T-helper 17 cell (primary cell): ENCODE measurements around the gene EWSR1. TPM values are rescaled to one million over a fixed set of nuclear protein-coding genes. Genes with fewer than 3 reads are reported as not detected.
A peak's percentile ranks its signal among the peaks of the same experiment; 100 is the strongest.

Experiments used
- ATAC-seq: fragments of 150-1000 bp; cut with Tn5 transposase; 2 replicates; pipeline ENCODE4 v1.10.0; 2021; ENCODE audit warnings: mild to moderate bottlenecking, moderate library complexity
- DNase-seq, 3 donors: peaks; one replicate each; pipeline versions ENCODE4 v3.0.0 to v3.0.0-alpha.2; 2020 to 2021
- H3K9me3 ChIP-seq: one replicate; pipeline ENCODE4 v1.7.0; 2013; ENCODE audit warnings: low read length, mild to moderate bottlenecking; ENCODE audit not compliant: control insufficient read depth, poor library complexity, severe bottlenecking
- H3K27ac Mint-ChIP-seq: one replicate; pipeline ENCODE4 v1.8.0; 2022; ENCODE audit warnings: mild to moderate bottlenecking, moderate library complexity, mixed read lengths
- H3K27me3 Mint-ChIP-seq: one replicate; pipeline ENCODE4 v1.8.0; 2022; ENCODE audit warnings: mixed read lengths
- H3K36me3 Mint-ChIP-seq: one replicate; pipeline ENCODE4 v1.8.0; 2022; ENCODE audit warnings: low read depth, mixed read lengths
- H3K4me1 Mint-ChIP-seq: one replicate; pipeline ENCODE4 v1.8.0; 2022; ENCODE audit warnings: mild to moderate bottlenecking, mixed read lengths
- H3K4me3 Mint-ChIP-seq: one replicate; pipeline ENCODE4 v1.8.0; 2022; ENCODE audit warnings: mild to moderate bottlenecking, moderate library complexity, mixed read lengths
- total RNA-seq, 4 donors: library from RNA in 2 of 4; stranded (reverse) in 2 of 4; gene quantifications; one replicate each; pipeline ENCODE4 v1.2.3 and lab custom pipeline; 2022 to 2026

EWSR1 gene
- total RNA-seq, 2 donors from 2014 or later: 323 to 335 TPM

GRCh38 chr22:29298641-29299040, 30.6 kb downstream of the EWSR1 start:
- Mint-ChIP-seq H3K4me3 (no peak overlapping the region), H3K36me3 (peaks cover 18% of the 10 kb centered on the region), H3K27me3 (no peaks in the 10 kb centered on the region), H3K27ac (no peak overlapping the region), H3K4me1 (peaks cover 17% of the 10 kb centered on the region)
- H3K9me3 ChIP-seq: no peaks in the 10 kb centered on the region
- DNase-seq: no peak
- no peak for ATAC-seq

DNA sequence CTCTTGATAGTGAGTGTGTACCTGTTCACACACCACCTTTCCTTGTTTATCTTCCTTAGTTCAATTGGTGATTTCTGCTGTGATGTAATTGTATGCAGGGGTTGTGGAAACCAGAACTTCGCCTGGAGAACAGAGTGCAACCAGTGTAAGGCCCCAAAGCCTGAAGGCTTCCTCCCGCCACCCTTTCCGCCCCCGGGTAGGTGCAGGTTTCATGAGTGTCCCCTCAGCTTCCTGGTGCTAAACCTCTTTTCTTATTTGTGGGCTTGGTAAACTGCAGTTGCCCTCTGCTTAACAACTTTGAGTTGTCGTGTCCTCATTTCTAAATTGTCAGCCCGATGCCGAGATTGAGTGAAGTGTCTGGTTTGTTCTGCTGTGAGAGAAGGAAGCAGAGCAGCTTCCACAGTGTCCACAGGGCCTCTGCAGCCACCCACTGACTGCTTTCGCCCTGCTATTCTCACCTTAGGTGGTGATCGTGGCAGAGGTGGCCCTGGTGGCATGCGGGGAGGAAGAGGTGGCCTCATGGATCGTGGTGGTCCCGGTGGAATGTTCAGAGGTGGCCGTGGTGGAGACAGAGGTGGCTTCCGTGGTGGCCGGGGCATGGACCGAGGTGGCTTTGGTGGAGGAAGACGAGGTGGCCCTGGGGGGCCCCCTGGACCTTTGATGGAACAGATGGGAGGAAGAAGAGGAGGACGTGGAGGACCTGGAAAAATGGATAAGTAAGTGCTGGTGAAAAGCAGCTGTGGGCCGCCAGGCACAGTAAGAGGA, 31.2 kb downstream of the EWSR1 start:
- H3K27me3 Mint-ChIP-seq: no peaks in the 10 kb centered on the region
- peak overlapping the region; percentile 78 for H3K27ac Mint-ChIP-seq
- H3K4me3 Mint-ChIP-seq: peak overlapping the region; percentile 49
- H3K4me1 Mint-ChIP-seq: peaks cover 17% of the 10 kb centered on the region
- H3K36me3 Mint-ChIP-seq: peaks cover 18% of the 10 kb centered on the region
- H3K9me3 ChIP-seq: no peaks in the 10 kb centered on the region
- no peak for ATAC-seq
- DNase-seq: no peak

DNA sequence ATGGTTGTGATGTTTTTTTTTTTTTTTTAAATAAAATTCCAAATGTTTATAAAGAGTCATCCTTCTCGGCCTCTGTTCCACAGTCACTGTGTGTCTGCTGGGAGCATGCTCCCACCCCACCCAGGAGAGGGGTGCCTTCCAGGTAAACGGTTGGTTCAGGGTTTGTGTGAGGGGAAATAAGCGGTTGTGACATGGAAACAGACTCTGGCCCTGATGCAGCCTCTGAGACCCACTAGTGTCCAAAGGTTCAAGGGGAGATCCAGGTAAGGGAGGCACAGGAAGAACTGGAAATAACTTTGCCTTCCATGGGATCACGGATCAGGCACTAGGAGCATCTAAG, 32.4 kb downstream of the EWSR1 start:
- peaks cover 17% of the 10 kb centered on the region for H3K4me1 Mint-ChIP-seq
- ATAC-seq (no peak), DNase-seq (no peak)
- no peaks in the 10 kb centered on the region for H3K27me3 Mint-ChIP-seq
- no peak overlapping the region for H3K4me3 Mint-ChIP-seq
- peak overlapping the region; percentile 90 for H3K27ac Mint-ChIP-seq
- H3K36me3 Mint-ChIP-seq: peaks cover 18% of the 10 kb centered on the region
- no peaks in the 10 kb centered on the region for H3K9me3 ChIP-seq

- peak overlapping the region; percentile 90 for H3K27ac Mint-ChIP-seq
- peak overlapping the region; percentile 67 for H3K4me3 Mint-ChIP-seq
- no peaks in the 10 kb centered on the region for H3K27me3 Mint-ChIP-seq
- no peaks in the 10 kb centered on the region for H3K9me3 ChIP-seq
- ATAC-seq (peak; percentile 29), DNase-seq (no peak)
- H3K36me3 Mint-ChIP-seq: peaks cover 18% of the 10 kb centered on the region
- peaks cover 16% of the 10 kb centered on the region for H3K4me1 Mint-ChIP-seq
Measured at GRCh38 chr22:29300807-29301601, 32.9 kb downstream of the EWSR1 start.

DNA sequence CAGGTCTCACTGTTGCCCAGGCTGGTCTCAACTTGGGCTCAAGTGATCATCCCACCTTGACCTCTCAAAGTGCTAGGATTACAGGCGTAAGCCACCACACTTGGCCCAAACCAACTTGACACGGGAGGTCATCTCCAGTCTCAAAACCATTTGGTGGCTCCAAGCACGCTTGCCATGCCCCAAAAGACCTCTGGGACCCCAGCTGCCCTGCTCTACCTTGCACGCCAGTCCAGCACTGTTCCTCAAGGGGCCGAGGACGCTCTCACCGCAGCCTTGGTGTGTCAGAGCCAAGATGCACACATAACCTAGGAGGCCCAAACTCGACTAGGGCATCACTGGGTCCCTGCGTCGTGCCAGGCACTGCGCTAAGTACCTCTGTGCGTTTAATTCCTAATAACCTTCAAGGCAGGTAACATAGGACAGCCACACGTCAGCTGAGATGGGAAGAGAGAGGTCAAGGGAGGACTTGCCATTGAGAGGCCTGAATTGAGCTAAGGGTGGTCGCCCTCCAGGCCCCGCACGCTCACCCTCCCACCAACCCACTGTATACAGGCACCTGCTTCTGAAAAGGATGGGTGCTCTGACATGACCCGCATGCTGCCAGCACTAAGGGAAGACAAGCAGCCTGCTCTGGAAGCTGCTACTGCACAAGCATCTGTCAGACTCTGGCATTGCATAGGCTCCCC, 33.8 kb downstream of the EWSR1 start:
- ATAC-seq: no peak
- peaks cover 20% of the 10 kb centered on the region for H3K4me1 Mint-ChIP-seq
- peak overlapping the region; percentile 90 for H3K27ac Mint-ChIP-seq
- H3K27me3 Mint-ChIP-seq: no peaks in the 10 kb centered on the region
- peaks cover 17% of the 10 kb centered on the region for H3K36me3 Mint-ChIP-seq
- no peaks in the 10 kb centered on the region for H3K9me3 ChIP-seq
- DNase-seq: no peak
- H3K4me3 Mint-ChIP-seq: no peak overlapping the region

DNA sequence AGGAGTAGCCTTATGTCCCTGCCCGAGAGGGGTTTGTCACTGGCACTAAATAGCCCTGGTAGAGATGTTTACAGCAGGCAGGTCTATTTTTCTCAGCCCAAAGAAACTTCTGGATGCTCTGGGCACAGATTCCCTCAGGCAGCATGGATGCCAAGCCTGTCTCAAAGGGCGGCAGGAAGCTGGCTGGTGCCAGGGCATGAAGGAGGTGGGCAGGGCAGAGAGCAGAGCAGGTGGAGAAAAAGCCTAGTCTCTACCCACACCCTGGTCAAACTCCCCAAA, 34.3 kb downstream of the EWSR1 start:
- no peak overlapping the region for H3K4me3 Mint-ChIP-seq
- H3K27ac Mint-ChIP-seq: no peak overlapping the region
- H3K4me1 Mint-ChIP-seq: peaks cover 20% of the 10 kb centered on the region
- no peaks in the 10 kb centered on the region for H3K9me3 ChIP-seq
- DNase-seq (no peak), ATAC-seq (no peak)
- H3K27me3 Mint-ChIP-seq: no peaks in the 10 kb centered on the region
- peaks cover 14% of the 10 kb centered on the region for H3K36me3 Mint-ChIP-seq

GRCh38 chr22:29302681-29303465, 34.8 kb downstream of the EWSR1 start:
- ATAC-seq (no peak), DNase-seq (no peak)
- H3K27ac Mint-ChIP-seq: no peak overlapping the region

DNA sequence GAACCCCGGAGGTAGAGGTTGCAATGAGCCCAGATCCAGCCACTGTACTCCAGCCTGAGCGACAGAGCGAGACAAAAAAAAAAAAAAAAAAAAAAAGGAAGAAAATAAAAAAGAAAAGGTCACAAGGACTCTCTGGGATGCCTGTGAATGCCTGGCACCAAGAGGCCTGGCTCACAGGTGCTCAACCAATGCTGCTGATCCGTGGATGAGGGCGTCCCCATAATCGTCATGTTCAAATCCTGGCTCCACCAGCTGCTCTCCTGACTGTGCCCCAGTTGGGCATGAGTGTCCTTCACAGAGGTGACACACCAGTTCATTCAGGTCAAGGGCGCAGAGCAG, 37.7 kb downstream of the EWSR1 start:
- H3K36me3 Mint-ChIP-seq: peaks cover 3% of the 10 kb centered on the region
- DNase-seq (no peak), ATAC-seq (no peak)

More at GRCh38 chr22:29302681-29303465, 34.8 kb downstream of the EWSR1 start:
- no peak overlapping the region for H3K4me3 Mint-ChIP-seq
- no peaks in the 10 kb centered on the region for H3K27me3 Mint-ChIP-seq
- no peaks in the 10 kb centered on the region for H3K9me3 ChIP-seq
- H3K4me1 Mint-ChIP-seq: peaks cover 18% of the 10 kb centered on the region
- peaks cover 10% of the 10 kb centered on the region for H3K36me3 Mint-ChIP-seq

DNA sequence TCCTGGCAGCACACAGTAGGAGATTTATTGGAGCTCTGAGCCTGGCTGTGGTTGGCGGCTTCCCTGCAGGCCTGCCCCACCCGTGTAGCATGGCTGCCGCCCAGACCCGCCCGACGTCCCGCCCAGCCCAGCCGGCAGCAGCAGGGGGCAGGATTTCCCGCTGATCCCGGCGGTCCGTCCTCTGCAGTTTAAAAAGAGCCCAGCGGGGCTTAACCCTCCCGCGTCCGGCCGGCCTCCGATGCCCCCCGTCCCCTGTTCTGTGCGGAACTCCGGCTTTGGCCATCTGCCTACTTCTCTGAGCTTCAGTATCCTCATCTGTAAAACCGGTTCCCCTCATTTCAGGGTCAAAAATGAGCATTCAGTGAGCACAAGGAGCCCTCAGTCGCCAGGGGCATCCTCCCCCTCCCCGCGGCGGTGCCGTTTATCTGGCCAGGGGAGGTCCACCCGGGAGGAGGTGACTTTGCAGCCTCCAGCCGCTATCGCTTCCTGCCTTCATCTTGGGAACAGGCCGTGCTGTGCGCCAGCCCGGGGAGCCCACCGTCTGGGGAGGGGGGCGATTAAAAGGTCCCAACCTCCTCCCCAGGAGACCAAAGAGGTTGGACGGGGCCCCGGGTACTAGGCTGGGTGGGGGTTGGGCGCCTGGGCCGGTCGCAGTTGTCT, 38.2 kb downstream of the EWSR1 start, which contains the start of gene GAS2L1:
TSS of gene GAS2L1 (plus strand) at position 476 of the 660 bp plus-strand sequence. CDS start 1,456 bp downstream, outside the sequence.
- Mint-ChIP-seq H3K36me3 (no peaks in the 10 kb centered on the region), H3K27me3 (no peaks in the 10 kb centered on the region), H3K4me1 (peaks cover 21% of the 10 kb centered on the region), H3K27ac (peak within 1 kb of the TSS; percentile 80), H3K4me3 (peak within 1 kb of the TSS; percentile 88)
- no peaks in the 10 kb centered on the region for H3K9me3 ChIP-seq
- peak; percentile 55 for ATAC-seq
- DNase-seq: peak in 1 of 3 donors; percentile 20

More for the DNA sequence above, 37.7 kb downstream of the EWSR1 start:
- H3K27me3 Mint-ChIP-seq: no peaks in the 10 kb centered on the region
- H3K27ac Mint-ChIP-seq: no peak overlapping the region
- H3K9me3 ChIP-seq: no peaks in the 10 kb centered on the region
- peaks cover 24% of the 10 kb centered on the region for H3K4me1 Mint-ChIP-seq
- H3K4me3 Mint-ChIP-seq: peak overlapping the region; percentile 87

DNA sequence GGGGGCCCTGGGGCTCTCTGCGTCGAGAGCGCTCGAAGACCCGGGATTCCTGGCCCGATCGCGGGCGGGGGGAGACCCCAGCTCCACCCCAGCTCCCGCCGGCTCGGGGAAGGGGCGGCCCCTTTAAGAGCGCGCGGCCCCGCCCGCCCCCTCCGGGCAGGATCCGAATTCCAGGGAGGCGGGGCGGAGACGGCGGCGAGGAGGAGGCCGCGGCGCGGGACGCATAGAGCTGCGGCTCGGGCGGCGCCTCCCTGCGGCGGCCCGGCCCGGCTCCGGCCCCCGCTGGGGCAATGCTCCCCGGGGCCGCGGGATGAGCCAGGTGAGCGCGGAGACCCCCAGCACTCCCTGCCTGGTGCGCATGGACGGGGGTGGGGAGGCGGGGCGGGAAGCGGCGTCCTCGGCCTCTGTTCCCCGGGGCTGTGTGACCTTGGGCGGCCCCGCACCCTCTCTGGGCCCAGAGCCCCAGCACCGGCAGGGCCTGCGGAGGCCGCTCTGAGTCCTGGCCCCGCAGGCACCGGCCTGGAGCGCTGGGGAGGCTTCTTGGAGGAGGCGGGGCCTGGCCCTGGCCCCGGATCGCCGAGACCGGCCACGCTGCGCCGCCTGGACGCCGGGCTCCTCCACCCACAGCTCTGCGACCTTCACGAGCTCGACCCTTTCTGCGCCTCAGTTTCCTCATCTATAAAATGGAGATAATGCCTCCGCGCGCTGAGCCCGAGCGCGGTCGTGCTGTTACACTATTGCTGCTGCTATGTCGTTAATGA, 38.9 kb downstream of the EWSR1 start:
- no peaks in the 10 kb centered on the region for H3K36me3 Mint-ChIP-seq
- H3K27me3 Mint-ChIP-seq: peaks cover 1% of the 10 kb centered on the region
- ATAC-seq: peak; percentile 29
- peak overlapping the region; percentile 88 for H3K4me3 Mint-ChIP-seq
- peaks cover 19% of the 10 kb centered on the region for H3K4me1 Mint-ChIP-seq
- no peaks in the 10 kb centered on the region for H3K9me3 ChIP-seq
- H3K27ac Mint-ChIP-seq: peak overlapping the region; percentile 80
- peak in 2 of 3 donors; percentile 32 to 39 for DNase-seq

- peak overlapping the region; percentile 80 for H3K27ac Mint-ChIP-seq
- H3K4me3 Mint-ChIP-seq: peak overlapping the region; percentile 88
- no peak for DNase-seq
Measured at GRCh38 chr22:29307596-29308147, 39.6 kb downstream of the EWSR1 start.

More at GRCh38 chr22:29307596-29308147, 39.6 kb downstream of the EWSR1 start:
- no peaks in the 10 kb centered on the region for H3K9me3 ChIP-seq
- peaks cover 8% of the 10 kb centered on the region for H3K27me3 Mint-ChIP-seq
- H3K36me3 Mint-ChIP-seq: no peaks in the 10 kb centered on the region
- H3K4me1 Mint-ChIP-seq: peaks cover 19% of the 10 kb centered on the region
- ATAC-seq: no peak
